Endothelial cell of umbilical vein (primary cell): ENCODE data around the gene HECTD4.
"Not testable (repeated sequence)": the region's sequence is repeated elsewhere in the genome, so short reads cannot be mapped to it uniquely, and the experiment has no call there.

Experiments
- EZH2 ChIP-seq: IDR thresholded peaks from 2 replicates; pipeline ENCODE4 v1.6.1; 2012; ENCODE audit warnings: borderline replicate concordance, low read depth, mild to moderate bottlenecking, moderate library complexity, low read length, inconsistent platforms; ENCODE audit not compliant: severe bottlenecking
- FOS ChIP-seq: IDR thresholded peaks from 2 replicates; pipeline ENCODE4 v1.6.1; 2011; ENCODE audit warnings: mild to moderate bottlenecking, low read length, moderate library complexity, borderline replicate concordance; ENCODE audit not compliant: insufficient read depth
- GATA2 ChIP-seq: IDR thresholded peaks from 2 replicates; pipeline ENCODE4 v1.7.0; 2011; ENCODE audit warnings: low read depth, mild to moderate bottlenecking, moderate library complexity, mixed read lengths, low read length; ENCODE audit not compliant: insufficient read length, insufficient read depth
- JUN ChIP-seq: IDR thresholded peaks from 2 replicates; pipeline ENCODE4 v1.6.1; 2011; ENCODE audit warnings: borderline replicate concordance, low read depth; ENCODE audit not compliant: insufficient read length, insufficient read depth
- MYC ChIP-seq: IDR thresholded peaks from one replicate; pipeline ENCODE4 v1.6.1; 2011; ENCODE audit warnings: mild to moderate bottlenecking, low read depth, low read length
- POLR2A ChIP-seq: IDR thresholded peaks from 2 replicates; pipeline ENCODE4 v1.6.1; 2012; ENCODE audit warnings: low read depth, mild to moderate bottlenecking, control low read depth, low read length
- POLR2AphosphoS5 ChIP-seq: IDR thresholded peaks from 2 replicates; pipeline ENCODE4 v1.6.1; 2012; ENCODE audit warnings: low read depth, mild to moderate bottlenecking, control low read depth, low read length, moderate library complexity; ENCODE audit not compliant: insufficient read depth
- TF ChIP-seq, protein P1 (sequence below), 2 donors: IDR thresholded peaks; 1 replicate in 1 of 2; 2 replicates in 1 of 2; pipeline ENCODE4 v1.5.1; 2011; ENCODE audit warnings: low read length in 2 of 2, mild to moderate bottlenecking in 2 of 2, moderate library complexity in 2 of 2, control low read depth in 1 of 2, inconsistent platforms in 1 of 2, low read depth in 1 of 2; ENCODE audit not compliant: insufficient read depth in 1 of 2; ENCODE audit errors: extremely low read depth in 1 of 2
- TF ChIP-seq, protein P2 (sequence below): IDR thresholded peaks from 2 replicates; pipeline ENCODE4 v1.6.1; 2011; ENCODE audit not compliant: insufficient read depth, insufficient read length

DNA sequence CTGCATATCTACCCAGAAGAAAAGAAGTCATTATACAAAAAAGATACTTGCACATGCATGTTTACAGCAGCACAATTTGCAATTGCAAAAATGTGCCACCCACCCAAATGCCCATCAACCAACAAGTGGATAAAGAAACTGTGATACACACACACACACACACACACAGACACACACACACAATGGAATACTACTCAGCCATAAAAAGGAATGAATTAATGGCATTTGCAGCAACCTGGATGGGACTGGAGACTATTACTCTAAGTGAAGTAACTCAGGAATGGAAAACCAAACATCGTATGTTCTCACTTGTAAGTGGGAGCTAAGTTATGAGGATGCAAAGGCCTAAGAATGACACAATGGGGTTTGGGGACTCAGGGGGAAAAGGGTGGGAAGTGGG lies 47.2 kb downstream of the HECTD4 start:
- TF ChIP-seq, protein P1, sequence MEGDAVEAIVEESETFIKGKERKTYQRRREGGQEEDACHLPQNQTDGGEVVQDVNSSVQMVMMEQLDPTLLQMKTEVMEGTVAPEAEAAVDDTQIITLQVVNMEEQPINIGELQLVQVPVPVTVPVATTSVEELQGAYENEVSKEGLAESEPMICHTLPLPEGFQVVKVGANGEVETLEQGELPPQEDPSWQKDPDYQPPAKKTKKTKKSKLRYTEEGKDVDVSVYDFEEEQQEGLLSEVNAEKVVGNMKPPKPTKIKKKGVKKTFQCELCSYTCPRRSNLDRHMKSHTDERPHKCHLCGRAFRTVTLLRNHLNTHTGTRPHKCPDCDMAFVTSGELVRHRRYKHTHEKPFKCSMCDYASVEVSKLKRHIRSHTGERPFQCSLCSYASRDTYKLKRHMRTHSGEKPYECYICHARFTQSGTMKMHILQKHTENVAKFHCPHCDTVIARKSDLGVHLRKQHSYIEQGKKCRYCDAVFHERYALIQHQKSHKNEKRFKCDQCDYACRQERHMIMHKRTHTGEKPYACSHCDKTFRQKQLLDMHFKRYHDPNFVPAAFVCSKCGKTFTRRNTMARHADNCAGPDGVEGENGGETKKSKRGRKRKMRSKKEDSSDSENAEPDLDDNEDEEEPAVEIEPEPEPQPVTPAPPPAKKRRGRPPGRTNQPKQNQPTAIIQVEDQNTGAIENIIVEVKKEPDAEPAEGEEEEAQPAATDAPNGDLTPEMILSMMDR (IDR thresholded peaks at IDR 0.05; ENCODE audit: extremely low read depth in 1 of 2, insufficient read depth in 1 of 2, low read depth in 1 of 2, low read length in 2 of 2): not testable (repeated sequence)
- TF ChIP-seq EZH2, POLR2AphosphoS5, POLR2A, JUN, MYC, FOS, GATA2: not testable (repeated sequence)
- TF ChIP-seq, protein P2, sequence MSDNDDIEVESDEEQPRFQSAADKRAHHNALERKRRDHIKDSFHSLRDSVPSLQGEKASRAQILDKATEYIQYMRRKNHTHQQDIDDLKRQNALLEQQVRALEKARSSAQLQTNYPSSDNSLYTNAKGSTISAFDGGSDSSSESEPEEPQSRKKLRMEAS: not testable (repeated sequence)
